Keratinocyte (primary cell): ENCODE results near the gene TP53I13.

Experiments used
- EZH2 ChIP-seq: IDR thresholded peaks from one replicate; pipeline ENCODE4 v1.6.1; 2012; ENCODE audit warnings: inconsistent platforms, mild to moderate bottlenecking, low read length, moderate library complexity
- TF ChIP-seq, protein P1 (sequence below), 3 experiments: IDR thresholded peaks in 1 of 3; conservative IDR thresholded peaks in 1 of 3; optimal IDR thresholded peaks in 1 of 3; 2 replicates in 2 of 3; 3 replicates in 1 of 3; pipeline versions ENCODE3 to v1.5.1; 2011; ENCODE audit warnings: low read length in 3 of 3, mild to moderate bottlenecking in 3 of 3, moderate library complexity in 2 of 3, control low read depth in 1 of 3, inconsistent platforms in 1 of 3; ENCODE audit not compliant: insufficient read depth in 2 of 3; ENCODE audit errors: extremely low read depth in 1 of 3

DNA sequence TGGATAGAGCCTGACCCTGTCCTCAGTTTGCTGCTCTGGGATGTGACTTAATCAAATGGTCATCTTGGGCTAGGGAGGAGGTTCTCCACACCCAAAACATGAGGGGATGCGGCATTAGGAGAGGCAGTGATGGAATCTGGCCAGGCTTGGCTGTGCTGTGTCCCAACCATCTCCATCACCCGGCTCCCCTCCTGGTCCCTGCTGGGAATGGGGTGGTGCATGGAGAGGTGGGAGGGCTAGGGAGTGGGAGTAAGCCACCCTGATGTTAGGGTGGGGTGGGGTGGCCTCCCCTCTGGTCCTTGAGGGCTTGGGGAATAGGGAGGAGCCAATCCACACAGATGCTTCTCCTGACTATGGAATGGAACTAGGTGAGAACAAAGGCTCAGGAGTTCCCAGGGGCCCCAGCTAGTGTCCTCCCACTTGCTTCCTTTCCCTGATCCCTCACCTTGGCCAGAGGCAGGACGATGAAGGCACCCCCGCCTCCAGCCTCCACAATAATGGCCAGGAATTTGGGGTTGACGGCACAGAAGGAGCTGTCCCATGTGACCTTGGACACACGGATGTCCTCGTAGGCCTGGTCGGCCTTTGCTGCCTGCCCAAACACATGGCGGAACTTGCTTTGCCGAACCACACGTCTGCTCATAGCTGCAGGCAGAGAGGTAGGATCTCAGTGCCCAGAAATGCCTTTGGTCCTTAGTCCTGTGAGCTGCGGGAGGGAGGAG lies 52.4 kb downstream of the TP53I13 start:
- TF ChIP-seq, protein P1, sequence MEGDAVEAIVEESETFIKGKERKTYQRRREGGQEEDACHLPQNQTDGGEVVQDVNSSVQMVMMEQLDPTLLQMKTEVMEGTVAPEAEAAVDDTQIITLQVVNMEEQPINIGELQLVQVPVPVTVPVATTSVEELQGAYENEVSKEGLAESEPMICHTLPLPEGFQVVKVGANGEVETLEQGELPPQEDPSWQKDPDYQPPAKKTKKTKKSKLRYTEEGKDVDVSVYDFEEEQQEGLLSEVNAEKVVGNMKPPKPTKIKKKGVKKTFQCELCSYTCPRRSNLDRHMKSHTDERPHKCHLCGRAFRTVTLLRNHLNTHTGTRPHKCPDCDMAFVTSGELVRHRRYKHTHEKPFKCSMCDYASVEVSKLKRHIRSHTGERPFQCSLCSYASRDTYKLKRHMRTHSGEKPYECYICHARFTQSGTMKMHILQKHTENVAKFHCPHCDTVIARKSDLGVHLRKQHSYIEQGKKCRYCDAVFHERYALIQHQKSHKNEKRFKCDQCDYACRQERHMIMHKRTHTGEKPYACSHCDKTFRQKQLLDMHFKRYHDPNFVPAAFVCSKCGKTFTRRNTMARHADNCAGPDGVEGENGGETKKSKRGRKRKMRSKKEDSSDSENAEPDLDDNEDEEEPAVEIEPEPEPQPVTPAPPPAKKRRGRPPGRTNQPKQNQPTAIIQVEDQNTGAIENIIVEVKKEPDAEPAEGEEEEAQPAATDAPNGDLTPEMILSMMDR (optimal IDR thresholded peaks at IDR 0.05 in 1 of 3, IDR thresholded peaks at IDR 0.05 in 1 of 3, conservative IDR thresholded peaks at IDR 0.05 in 1 of 3; ENCODE audit: extremely low read depth in 1 of 3, insufficient read depth in 2 of 3, low read length in 3 of 3) = no peak
- no peak for TF ChIP-seq EZH2
